ENCODE measurements around the gene SPATA33.

The SPATA33 gene

GRCh38 chr16:89716493-89716892, 58.9 kb downstream of the SPATA33 start:
- no peak overlapping the region for H3K4me3 ChIP-seq (replicated peaks; ENCODE audit: low read depth, low read length)
- no peak for DNase-seq (ENCODE audit: low read depth)
- TF ChIP-seq CTCF (IDR thresholded peaks at IDR 0.05; ENCODE audit: low read length, missing control alignments) = no peak

DNA sequence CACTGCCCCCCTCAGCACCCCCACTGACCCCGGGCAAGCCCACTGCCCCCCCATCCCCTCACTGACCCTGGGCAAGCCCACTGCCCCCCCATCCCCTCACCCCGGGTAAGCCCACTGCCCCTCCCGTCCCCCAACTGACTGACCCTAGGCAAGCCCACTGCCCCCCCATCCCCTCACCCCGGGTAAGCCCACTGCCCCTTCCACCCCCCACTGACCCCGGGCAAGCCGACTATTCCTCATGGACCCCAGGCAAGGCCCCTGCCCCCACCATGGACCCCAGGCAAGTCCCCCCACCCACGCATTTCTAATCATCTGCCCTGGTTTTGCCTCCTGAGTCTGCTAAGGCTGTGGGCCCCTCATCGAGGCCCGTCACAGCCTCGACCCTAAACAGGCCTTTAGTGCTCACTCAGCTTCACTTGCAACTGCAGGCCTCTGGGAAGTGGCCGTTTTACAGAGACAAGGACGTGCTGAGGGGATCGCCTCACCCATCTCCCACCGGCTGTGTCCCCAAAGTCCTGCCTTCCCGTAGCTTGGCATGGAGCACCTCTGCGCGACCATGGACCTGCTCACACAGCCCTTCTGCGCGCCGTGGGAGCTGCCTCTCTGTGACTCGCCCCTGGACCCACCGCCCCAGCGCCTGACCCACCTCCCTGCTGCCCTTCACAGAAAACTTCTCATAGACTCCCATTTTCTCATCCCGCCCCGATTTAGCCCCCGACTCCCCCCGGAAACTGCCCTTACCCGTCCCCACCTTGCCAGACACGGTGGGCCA, 59.5 kb downstream of the SPATA33 start:
- no peak for DNase-seq (ENCODE audit: low read depth)

DNA sequence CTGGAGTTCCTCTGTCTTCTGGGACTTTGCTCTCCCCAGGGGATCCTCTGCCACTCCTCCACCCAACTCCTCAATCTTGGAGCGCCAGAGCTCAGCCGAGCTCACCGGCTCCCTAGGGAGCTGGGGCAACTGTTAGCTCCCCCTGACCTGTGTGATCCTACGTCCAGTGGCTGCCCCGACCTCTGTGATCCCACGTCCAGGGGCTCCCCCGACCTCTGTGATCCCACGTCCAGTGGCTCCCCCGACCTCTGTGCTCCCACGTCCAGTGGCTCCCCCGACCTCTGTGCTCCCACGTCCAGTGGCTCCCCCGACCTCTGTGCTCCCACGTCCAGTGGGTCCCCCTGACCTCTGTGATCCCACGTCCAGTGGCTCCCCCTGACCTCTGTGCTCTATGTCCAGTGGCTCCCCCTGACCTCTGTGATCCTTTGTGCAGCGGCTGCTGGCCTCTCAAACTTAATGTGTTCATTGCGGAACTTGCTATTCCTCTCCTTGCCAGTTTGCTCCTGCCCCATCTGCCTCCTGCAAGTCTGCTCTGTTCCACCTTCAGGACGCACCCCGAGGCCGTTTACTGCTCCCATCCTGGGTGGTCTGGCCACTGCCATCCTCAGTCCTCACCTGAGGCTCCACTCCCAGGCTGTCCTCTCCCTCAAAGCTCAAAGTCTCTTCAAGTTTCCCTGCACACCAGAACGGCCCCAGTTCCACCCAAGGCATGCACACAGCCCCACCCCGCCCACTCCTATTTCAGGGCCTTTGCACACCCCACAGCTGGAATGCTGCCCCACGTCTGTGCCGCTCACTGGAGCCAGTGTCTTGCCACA, 60.3 kb downstream of the SPATA33 start:
- no peak for DNase-seq (ENCODE audit: low read depth)
- no peak for TF ChIP-seq CTCF (IDR thresholded peaks at IDR 0.05; ENCODE audit: low read length, missing control alignments)
- H3K4me3 ChIP-seq (replicated peaks; ENCODE audit: low read depth, low read length) = no peak overlapping the region

More for the DNA sequence above, 59.5 kb downstream of the SPATA33 start:
- TF ChIP-seq CTCF (IDR thresholded peaks at IDR 0.05; ENCODE audit: low read length, missing control alignments) = no peak
- no peak overlapping the region for H3K4me3 ChIP-seq (replicated peaks; ENCODE audit: low read depth, low read length)
